ENCODE measurements around the gene ESRRA.

DNA sequence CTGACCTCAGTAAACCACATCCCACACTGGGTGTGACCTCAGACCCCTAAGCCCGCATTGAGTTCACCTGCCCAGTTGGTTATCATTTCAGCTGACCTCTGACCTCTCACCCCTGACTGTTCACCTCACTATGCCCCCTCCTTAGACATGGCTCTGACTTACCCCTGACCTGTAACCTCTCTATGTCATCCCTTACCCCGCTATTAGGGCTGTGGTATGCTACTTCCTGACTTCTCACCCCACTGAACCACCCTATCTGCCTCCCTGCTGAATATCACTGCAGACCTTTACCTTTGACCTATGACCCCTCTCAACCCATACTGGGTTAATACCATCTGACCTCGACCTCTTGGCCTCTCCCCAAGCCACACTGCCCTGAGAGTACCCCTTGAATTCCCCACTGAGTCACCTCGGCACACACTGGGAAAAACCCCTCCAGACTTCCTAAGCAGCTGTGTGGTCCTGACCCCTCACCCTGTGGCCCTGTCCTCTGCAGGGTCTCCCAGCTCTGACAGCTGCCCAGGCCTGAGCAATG, 45.7 kb upstream of the ESRRA start:
- TF ChIP-seq, protein P1, sequence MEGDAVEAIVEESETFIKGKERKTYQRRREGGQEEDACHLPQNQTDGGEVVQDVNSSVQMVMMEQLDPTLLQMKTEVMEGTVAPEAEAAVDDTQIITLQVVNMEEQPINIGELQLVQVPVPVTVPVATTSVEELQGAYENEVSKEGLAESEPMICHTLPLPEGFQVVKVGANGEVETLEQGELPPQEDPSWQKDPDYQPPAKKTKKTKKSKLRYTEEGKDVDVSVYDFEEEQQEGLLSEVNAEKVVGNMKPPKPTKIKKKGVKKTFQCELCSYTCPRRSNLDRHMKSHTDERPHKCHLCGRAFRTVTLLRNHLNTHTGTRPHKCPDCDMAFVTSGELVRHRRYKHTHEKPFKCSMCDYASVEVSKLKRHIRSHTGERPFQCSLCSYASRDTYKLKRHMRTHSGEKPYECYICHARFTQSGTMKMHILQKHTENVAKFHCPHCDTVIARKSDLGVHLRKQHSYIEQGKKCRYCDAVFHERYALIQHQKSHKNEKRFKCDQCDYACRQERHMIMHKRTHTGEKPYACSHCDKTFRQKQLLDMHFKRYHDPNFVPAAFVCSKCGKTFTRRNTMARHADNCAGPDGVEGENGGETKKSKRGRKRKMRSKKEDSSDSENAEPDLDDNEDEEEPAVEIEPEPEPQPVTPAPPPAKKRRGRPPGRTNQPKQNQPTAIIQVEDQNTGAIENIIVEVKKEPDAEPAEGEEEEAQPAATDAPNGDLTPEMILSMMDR (IDR thresholded peaks at IDR 0.05) = no peak
- TF ChIP-seq POLR2A (IDR thresholded peaks at IDR 0.05) = no peak

All from prostate gland (tissue), 2 donors.